Peyer's patch (tissue), 4 donors: ENCODE measurements around the gene FAIM. TPM values are rescaled to one million over a fixed set of nuclear protein-coding genes. Genes with fewer than 3 reads are reported as not detected.
"Not testable (repeated sequence)": the region's sequence is repeated elsewhere in the genome, so short reads cannot be mapped to it uniquely, and the experiment has no call there.

Source experiments
- DNase-seq, 3 donors: peaks; one replicate each; pipeline ENCODE4 v3.0.0-alpha.2; 2017 to 2019
- H3K27ac ChIP-seq, 4 donors: fragments of 200-600 bp; sonication (generic); one replicate each; pipeline ENCODE4 v1.5.1; 2016 to 2019
- H3K27me3 ChIP-seq, 2 donors: fragments of 200-600 bp; sonication (generic); one replicate each; pipeline ENCODE4 v1.5.1; 2019
- H3K36me3 ChIP-seq, 3 donors: fragments of 200-600 bp; sonication (generic); one replicate each; pipeline ENCODE4 v1.5.1; 2016 to 2019
- H3K4me1 ChIP-seq, 4 donors: fragments of 200-600 bp; sonication (generic); one replicate each; pipeline ENCODE4 v1.5.1; 2016 to 2019
- H3K4me3 ChIP-seq, 4 donors: fragments of 200-600 bp; sonication (generic); 1 replicate in 3 of 4; 2 replicates in 1 of 4; pipeline ENCODE4 v1.5.1; 2016 to 2019; ENCODE audit warnings: mild to moderate bottlenecking in 1 of 4
- H3K9me3 ChIP-seq, 4 donors: fragments of 200-600 bp; sonication (generic); one replicate each; pipeline ENCODE4 v1.5.1; 2016 to 2019; ENCODE audit warnings: mild to moderate bottlenecking in 1 of 4
- POLR2A ChIP-seq, 2 donors: fragments of 450-650 bp; IDR thresholded peaks; one replicate each; pipeline ENCODE4 v1.5.1; 2017; ENCODE audit warnings: antibody characterized with exemption in 2 of 2, mild to moderate bottlenecking in 2 of 2, moderate library complexity in 2 of 2
- total RNA-seq, 4 donors: library from RNA; depleted of rRNA; stranded (reverse); fragments of >200 nt; gene quantifications; one replicate each; pipeline ENCODE4 v1.1.0, GENCODE V29; 2016
- TF ChIP-seq, protein P1 (sequence below), 6 experiments: fragments of 450-650 bp in 4 of 6; fragments of 200-600 bp in 2 of 6; sonication (generic) in 1 of 6; IDR thresholded peaks; one replicate each; pipeline ENCODE4 v1.5.1; 2017 to 2019; ENCODE audit warnings: antibody characterized with exemption in 6 of 6, mild to moderate bottlenecking in 3 of 6, moderate library complexity in 1 of 6

FAIM gene
- total RNA-seq, 4 donors from 2014 or later: 3.7 to 15.2 (median 8.0) TPM

DNA sequence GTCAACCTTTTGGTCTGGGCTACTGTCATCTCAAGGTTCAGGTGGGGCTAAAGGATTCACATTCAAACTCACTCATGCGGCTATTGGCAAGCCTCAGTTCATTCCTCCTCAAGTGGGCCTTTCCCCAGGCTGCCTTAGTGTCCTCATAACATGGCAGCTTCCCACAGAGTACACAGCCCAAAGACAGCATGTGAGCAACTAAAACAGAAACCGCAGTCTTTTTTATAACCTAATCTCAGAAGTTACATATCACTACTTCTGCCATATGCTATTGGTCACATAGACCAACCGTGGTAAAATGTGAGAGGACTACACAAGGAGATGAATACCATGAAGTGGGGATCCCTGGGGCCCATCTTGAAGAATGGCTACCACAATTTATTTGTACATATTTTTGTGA is 10.0 kb upstream of the FAIM start:
- TF ChIP-seq POLR2A (IDR thresholded peaks at IDR 0.05): no peak
- TF ChIP-seq, protein P1, sequence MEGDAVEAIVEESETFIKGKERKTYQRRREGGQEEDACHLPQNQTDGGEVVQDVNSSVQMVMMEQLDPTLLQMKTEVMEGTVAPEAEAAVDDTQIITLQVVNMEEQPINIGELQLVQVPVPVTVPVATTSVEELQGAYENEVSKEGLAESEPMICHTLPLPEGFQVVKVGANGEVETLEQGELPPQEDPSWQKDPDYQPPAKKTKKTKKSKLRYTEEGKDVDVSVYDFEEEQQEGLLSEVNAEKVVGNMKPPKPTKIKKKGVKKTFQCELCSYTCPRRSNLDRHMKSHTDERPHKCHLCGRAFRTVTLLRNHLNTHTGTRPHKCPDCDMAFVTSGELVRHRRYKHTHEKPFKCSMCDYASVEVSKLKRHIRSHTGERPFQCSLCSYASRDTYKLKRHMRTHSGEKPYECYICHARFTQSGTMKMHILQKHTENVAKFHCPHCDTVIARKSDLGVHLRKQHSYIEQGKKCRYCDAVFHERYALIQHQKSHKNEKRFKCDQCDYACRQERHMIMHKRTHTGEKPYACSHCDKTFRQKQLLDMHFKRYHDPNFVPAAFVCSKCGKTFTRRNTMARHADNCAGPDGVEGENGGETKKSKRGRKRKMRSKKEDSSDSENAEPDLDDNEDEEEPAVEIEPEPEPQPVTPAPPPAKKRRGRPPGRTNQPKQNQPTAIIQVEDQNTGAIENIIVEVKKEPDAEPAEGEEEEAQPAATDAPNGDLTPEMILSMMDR (IDR thresholded peaks at IDR 0.05): no peak

DNA sequence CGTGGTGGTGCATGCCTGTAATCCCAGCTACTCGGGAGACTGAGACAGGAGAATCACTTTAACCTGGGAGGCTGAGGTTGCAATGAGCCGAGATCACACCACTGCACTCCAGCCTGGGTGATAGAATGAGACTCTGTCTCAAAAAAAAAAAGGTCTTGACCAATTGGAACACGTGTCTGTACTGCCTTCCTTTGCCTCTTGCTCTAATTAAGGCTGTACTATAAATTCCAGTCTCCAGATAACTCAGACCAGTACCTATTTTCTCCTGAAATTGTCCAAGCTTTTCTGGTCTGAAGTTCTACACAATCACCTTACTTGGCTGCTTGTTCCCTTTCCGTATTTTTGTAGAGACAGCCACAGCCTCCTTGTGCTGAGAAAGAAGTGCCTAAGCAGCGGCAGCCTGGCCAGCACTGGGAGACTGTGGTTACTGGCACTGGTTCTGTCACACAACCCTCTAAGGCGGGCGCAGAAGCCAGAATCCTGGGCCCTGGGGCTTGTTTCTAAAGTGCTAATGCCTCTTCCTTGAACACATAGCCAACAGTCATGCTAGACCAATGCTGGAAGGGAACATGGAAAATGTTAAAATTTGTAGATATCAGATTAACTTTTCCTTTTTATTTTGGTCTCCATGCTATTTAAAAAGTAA is 8.3 kb upstream of the FAIM start:
- Histone ChIP-seq H3K4me3 (no peak overlapping the region), H3K4me1 (no peaks in the 10 kb centered on the region), H3K36me3 (no peaks in the 10 kb centered on the region), H3K27me3 (no peaks in the 10 kb centered on the region), H3K9me3 (no peaks in the 10 kb centered on the region), H3K27ac (no peak overlapping the region)
- TF ChIP-seq POLR2A (IDR thresholded peaks at IDR 0.05): no peak
- TF ChIP-seq, protein P1 (IDR thresholded peaks at IDR 0.05): no peak
- DNase-seq: no peak

More for the DNA sequence above, 10.0 kb upstream of the FAIM start:
- Histone ChIP-seq H3K4me1 (no peaks in the 10 kb centered on the region), H3K27me3 (no peaks in the 10 kb centered on the region), H3K4me3 (no peak overlapping the region), H3K9me3 (no peaks in the 10 kb centered on the region), H3K36me3 (no peaks in the 10 kb centered on the region), H3K27ac (no peak overlapping the region)
- no peak for DNase-seq

DNA sequence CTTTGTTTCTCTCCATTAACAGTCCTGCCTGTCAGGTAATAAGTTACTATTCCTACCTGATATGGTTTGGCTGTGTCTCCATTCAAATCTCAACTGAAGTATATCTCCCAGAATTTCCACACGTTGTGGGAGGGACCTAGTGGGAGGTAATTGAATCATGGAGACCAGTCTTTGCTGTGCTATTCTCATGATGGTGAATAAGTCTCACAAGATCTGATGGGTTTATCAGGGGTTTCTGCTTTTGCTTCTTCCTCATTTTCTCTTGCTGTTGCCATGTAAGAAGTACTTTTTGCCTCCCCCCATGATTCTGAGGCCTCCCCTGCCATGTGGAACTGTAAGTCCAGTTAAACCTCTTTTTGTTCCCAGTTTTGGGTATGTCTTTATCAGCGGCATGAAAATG is 6.9 kb upstream of the FAIM start:
- not testable (repeated sequence) for H3K9me3 ChIP-seq, H3K27ac ChIP-seq, H3K36me3 ChIP-seq, H3K27me3 ChIP-seq, H3K4me3 ChIP-seq, H3K4me1 ChIP-seq, DNase-seq

DNA sequence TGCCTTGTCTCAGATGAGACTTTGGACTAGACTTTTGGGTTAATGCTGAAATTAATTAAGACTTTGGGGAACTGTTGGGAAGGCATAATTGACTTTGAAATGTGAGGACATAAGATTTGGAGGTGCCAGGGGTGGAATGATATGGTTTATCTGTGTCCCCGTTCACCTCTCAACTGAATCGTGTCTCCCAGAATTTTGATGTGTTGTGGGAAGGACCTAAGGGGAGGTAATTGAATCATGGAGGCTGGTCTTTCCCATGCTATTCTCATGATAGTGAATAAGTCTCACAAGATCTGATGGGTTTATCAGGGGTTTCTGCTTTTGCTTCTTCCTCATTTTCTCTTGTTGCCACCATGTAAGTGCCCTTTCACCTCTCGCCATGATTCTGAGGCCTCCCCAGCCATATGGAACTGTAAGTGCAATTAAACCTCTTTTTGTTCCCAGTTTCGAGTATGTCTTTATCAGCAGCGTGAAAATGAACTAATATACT is 4.4 kb upstream of the FAIM start:
- H3K27ac ChIP-seq, H3K9me3 ChIP-seq, DNase-seq, H3K27me3 ChIP-seq, H3K4me3 ChIP-seq, H3K36me3 ChIP-seq, H3K4me1 ChIP-seq: not testable (repeated sequence)

DNA sequence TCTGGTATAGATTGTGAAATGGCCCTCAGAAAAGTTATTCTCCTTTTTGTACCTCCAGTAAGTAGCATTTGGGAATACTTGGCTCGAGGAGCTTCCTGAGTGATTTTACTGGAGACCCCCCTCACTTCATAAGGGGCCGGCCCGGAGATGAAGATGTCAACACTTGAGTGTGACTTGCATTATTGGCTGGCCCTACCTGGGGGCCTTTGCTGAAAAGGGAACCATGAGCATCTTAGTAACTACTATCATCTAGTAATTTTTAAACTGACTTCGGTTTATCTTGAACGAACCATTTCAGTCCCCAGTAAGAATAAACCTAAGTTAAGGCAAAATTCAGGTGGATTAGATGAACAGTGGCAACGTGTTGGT is 1.3 kb downstream of the FAIM start:
- Histone ChIP-seq H3K9me3 (no peaks in the 10 kb centered on the region), H3K4me1 (peaks cover 0 to 6% (median 0%) of the 10 kb centered on the region in 4 donors), H3K27ac (peak overlapping the region in 3 of 4 donors; percentile 86 to 92 (median 92)), H3K27me3 (no peaks in the 10 kb centered on the region), H3K36me3 (no peaks in the 10 kb centered on the region), H3K4me3 (peak overlapping the region in 1 of 4 donors; percentile 78)
- DNase-seq: no peak
- TF ChIP-seq, protein P1 (IDR thresholded peaks at IDR 0.05): no peak
- TF ChIP-seq POLR2A (IDR thresholded peaks at IDR 0.05): no peak

DNA sequence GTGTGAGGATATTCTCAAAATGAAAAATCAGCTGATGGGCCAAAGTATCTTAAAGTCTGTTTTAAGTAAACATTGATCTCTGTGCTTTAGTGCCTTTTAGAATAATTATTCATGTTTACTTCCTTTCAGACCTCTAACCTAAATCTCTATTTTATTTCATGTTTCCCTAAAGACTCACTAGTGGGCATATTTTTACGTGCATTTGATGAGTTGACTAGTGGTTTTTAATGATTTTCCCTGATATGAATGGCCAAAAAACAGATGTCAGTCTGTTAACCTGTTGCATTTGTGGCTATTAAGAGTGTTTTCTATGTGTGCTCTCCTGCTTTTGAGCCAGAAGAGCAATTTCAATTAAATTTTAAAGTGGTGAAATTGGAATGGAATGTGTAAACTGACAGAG is 6.9 kb downstream of the FAIM start:
- Histone ChIP-seq H3K9me3 (no peaks in the 10 kb centered on the region), H3K4me3 (no peak overlapping the region), H3K27ac (no peak overlapping the region), H3K36me3 (no peaks in the 10 kb centered on the region), H3K4me1 (no peaks in the 10 kb centered on the region), H3K27me3 (no peaks in the 10 kb centered on the region)
- DNase-seq: no peak
- TF ChIP-seq, protein P1 (IDR thresholded peaks at IDR 0.05): no peak
- no peak for TF ChIP-seq POLR2A (IDR thresholded peaks at IDR 0.05)

DNA sequence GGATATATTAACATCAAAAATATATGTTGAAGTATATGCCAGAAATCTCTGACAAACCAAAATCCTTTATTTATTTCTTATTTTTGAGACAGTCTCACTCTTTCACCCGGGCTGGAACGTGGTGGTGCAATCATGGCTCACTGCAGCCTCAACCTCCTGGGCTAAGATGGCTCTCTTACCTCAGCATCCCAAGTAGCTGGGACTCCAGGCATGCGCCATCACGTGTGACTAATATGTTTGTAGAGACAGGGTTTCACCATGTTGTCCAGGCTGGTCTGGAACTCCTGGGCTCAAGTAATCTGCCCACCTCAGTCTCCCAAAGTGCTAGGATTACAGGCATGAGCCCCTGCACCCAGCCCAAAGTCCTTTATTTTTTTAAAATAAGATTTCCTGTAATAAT is 11.9 kb downstream of the FAIM start:
- no peak overlapping the region for H3K4me3 ChIP-seq
- H3K4me1 ChIP-seq: no peaks in the 10 kb centered on the region
- H3K27ac ChIP-seq: no peak overlapping the region
- no peaks in the 10 kb centered on the region for H3K9me3 ChIP-seq
- no peaks in the 10 kb centered on the region for H3K27me3 ChIP-seq
- no peaks in the 10 kb centered on the region for H3K36me3 ChIP-seq
- TF ChIP-seq, protein P1 (IDR thresholded peaks at IDR 0.05): no peak
- no peak for TF ChIP-seq POLR2A (IDR thresholded peaks at IDR 0.05)
- no peak for DNase-seq
